Activated CD8-positive, alpha-beta memory T cell treated with anti-CD3 and anti-CD28 coated beads, Interleukin-2, amount 10 ng/mL, durations not matched to agents 7 days and 5 days (primary cell): ENCODE data around the gene KMO. TPM values are rescaled to one million over a fixed set of nuclear protein-coding genes. Genes with fewer than 3 reads are reported as not detected.

Experiments
- ATAC-seq: fragments of 150-1000 bp; cut with Tn5 transposase; one replicate; pipeline ENCODE4 v1.10.0; 2021; ENCODE audit warnings: moderate library complexity
- CTCF ChIA-PET: fragments of 350-600 bp; sonication (Branson Sonifier 250); formaldehyde crosslinking; loops from one replicate; lab custom pipeline; 2021; ENCODE audit warnings: antibody characterized with exemption; lab: Charles Lee
- DNase-seq: peaks from one replicate; pipeline ENCODE4 v3.0.0-alpha.2; 2020
- H3K27ac Mint-ChIP-seq: one replicate; pipeline ENCODE4 v1.8.0; 2021; ENCODE audit warnings: mild to moderate bottlenecking, mixed read lengths
- H3K27me3 Mint-ChIP-seq: one replicate; pipeline ENCODE4 v1.8.0; 2021; ENCODE audit warnings: mixed read lengths
- H3K36me3 Mint-ChIP-seq: one replicate; pipeline ENCODE4 v1.8.0; 2021; ENCODE audit warnings: mild to moderate bottlenecking, mixed read lengths
- H3K4me1 Mint-ChIP-seq: one replicate; pipeline ENCODE4 v1.8.0; 2021; ENCODE audit warnings: mixed read lengths
- H3K4me3 Mint-ChIP-seq: one replicate; pipeline ENCODE4 v1.8.0; 2021; ENCODE audit warnings: mild to moderate bottlenecking, moderate library complexity, mixed read lengths
- H3K9me3 Mint-ChIP-seq: one replicate; pipeline ENCODE4 v1.8.0; 2022; ENCODE audit warnings: low read depth, mixed read lengths
- total RNA-seq, 2 experiments: library from RNA; stranded (reverse); gene quantifications; one replicate each; pipeline ENCODE4 v1.2.3, GENCODE V29; 2021

KMO gene
- total RNA-seq, 2 experiments from 2014 or later: not detected

DNA sequence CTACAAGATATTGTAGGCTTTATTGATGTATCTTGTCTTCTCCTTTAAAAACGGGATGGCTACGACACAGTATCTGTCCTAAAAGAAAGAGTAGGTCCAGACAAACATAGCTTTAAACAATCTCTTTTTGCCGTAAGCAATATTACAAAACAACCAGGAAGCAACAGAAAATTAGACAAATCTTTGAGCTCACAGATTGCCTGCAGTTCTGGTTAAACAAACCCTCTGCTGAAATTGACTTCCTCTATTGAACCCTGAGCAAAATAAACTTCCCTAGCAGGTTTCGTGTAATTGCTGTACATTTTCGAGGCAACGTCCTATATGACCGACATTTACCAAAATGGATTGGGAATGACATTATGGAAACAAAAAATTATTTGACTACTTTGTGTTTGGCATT, 57.3 kb downstream of the KMO start:
- H3K9me3 Mint-ChIP-seq: no peaks in the 10 kb centered on the region
- CTCF ChIA-PET: interaction anchor here (1.3 kb wide), 1 partner anchor 16 kb away, joined by 3 read pairs; no protein-coding TSS in a partner anchor
- no peak overlapping the region for H3K27ac Mint-ChIP-seq
- H3K4me1 Mint-ChIP-seq: peaks cover 6% of the 10 kb centered on the region
- H3K4me3 Mint-ChIP-seq: no peak overlapping the region
- peaks cover 2% of the 10 kb centered on the region for H3K36me3 Mint-ChIP-seq
- H3K27me3 Mint-ChIP-seq: no peaks in the 10 kb centered on the region
- ATAC-seq (no peak), DNase-seq (no peak)

DNA sequence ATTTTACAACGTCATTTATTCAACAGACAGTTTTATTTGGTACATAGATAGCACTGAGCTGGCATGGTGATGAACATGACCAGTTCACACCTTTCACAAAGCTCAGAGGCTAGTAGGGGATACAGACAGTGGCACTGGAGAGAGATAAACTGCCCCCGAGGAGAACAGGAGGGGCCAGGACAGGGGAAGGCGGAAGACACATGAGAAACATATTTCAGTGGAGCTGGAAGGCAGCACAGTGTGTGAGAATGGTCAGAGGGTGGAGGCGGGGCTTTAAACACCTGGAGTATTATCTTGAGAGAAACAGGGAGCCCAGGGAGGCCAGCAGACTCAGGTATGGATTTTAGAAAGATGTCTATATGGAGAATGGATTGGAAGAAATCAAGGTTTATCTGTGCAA, 58.5 kb downstream of the KMO start:
- CTCF ChIA-PET: interaction anchor here (1.3 kb wide), 1 partner anchor 21 kb away, joined by 5 read pairs; no protein-coding TSS in a partner anchor
- Mint-ChIP-seq H3K36me3 (peaks cover 4% of the 10 kb centered on the region), H3K27me3 (no peaks in the 10 kb centered on the region), H3K9me3 (no peaks in the 10 kb centered on the region), H3K4me1 (peaks cover 6% of the 10 kb centered on the region), H3K4me3 (no peak overlapping the region), H3K27ac (no peak overlapping the region)
- DNase-seq (no peak), ATAC-seq (no peak)

DNA sequence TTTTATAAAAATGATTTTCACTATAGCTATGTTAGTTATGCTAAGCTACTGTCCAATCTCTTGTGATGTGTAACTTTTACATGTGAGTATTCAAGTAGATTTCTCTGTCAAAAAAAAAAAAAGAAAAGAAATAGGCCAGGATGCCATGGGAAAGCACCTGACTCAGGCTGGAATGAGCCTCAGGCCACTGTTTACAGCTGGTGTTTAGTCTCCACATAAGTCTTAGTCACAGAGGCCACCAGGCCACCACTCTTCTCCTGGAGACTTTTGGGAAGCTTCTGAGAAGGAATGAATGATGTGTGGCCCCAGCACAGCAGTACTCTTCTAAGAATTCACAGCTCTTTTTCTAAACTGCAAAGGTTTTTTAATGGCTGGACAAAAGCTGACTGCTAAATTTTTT, 59.1 kb downstream of the KMO start:
- peaks cover 5% of the 10 kb centered on the region for H3K36me3 Mint-ChIP-seq
- no peak overlapping the region for H3K27ac Mint-ChIP-seq
- no peak overlapping the region for H3K4me3 Mint-ChIP-seq
- ATAC-seq (no peak), DNase-seq (no peak)
- H3K4me1 Mint-ChIP-seq: peaks cover 6% of the 10 kb centered on the region
- H3K9me3 Mint-ChIP-seq: no peaks in the 10 kb centered on the region
- CTCF ChIA-PET: interaction anchor here (1.3 kb wide), 1 partner anchor 20 kb away, joined by 5 read pairs; no protein-coding TSS in a partner anchor
- H3K27me3 Mint-ChIP-seq: no peaks in the 10 kb centered on the region

DNA sequence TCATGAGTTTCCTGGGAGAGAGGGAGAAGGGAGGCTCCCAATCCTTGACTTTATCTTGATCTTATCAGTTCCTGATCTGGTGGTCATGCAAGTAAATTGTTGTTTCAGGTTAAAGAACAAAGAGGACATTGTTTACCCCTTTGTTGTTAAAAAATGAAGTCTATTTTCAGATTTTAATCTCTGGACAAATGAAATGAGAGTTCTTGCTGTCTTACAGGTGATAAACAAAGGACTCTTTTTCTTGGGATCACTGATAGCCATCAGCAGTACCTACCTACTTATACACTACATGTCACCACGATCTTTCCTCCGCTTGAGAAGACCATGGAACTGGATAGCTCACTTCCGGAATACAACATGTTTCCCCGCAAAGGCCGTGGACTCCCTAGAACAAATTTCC, 59.6 kb downstream of the KMO start:
- peaks cover 6% of the 10 kb centered on the region for H3K4me1 Mint-ChIP-seq
- no peak overlapping the region for H3K4me3 Mint-ChIP-seq
- H3K27ac Mint-ChIP-seq: no peak overlapping the region
- no peaks in the 10 kb centered on the region for H3K27me3 Mint-ChIP-seq
- ATAC-seq (no peak), DNase-seq (no peak)
- H3K9me3 Mint-ChIP-seq: no peaks in the 10 kb centered on the region
- H3K36me3 Mint-ChIP-seq: peaks cover 6% of the 10 kb centered on the region
- CTCF ChIA-PET: interaction anchor here (1.3 kb wide), 1 partner anchor 20 kb away, joined by 5 read pairs; no protein-coding TSS in a partner anchor

DNA sequence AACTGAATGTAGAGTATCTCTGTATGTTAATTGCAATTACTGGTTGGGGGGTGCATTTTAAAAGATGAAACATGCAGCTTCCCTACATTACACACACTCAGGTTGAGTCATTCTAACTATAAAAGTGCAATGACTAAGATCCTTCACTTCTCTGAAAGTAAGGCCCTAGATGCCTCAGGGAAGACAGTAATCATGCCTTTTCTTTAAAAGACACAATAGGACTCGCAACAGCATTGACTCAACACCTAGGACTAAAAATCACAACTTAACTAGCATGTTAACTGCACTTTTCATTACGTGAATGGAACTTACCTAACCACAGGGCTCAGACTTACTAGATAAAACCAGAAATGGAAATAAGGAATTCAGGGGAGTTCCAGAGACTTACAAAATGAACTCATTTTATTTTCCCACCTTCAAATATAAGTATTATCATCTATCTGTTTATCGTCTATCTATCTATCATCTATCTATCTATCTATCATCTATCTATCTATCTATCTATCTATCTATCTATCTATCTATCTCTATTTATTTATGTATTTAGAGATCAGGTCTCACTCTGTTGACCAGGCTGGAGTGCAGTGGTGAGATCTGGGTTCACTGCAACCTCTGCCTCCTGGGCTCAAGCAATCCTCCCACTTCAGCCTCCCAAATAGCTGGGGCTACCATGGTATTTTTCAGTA, 60.2 kb downstream of the KMO start:
- H3K27me3 Mint-ChIP-seq: no peaks in the 10 kb centered on the region
- ATAC-seq: peak; percentile 55
- no peaks in the 10 kb centered on the region for H3K9me3 Mint-ChIP-seq
- H3K4me3 Mint-ChIP-seq: no peak overlapping the region
- CTCF ChIA-PET: no interaction called here
- DNase-seq: no peak
- no peak overlapping the region for H3K27ac Mint-ChIP-seq
- peaks cover 6% of the 10 kb centered on the region for H3K36me3 Mint-ChIP-seq
- H3K4me1 Mint-ChIP-seq: peaks cover 6% of the 10 kb centered on the region

DNA sequence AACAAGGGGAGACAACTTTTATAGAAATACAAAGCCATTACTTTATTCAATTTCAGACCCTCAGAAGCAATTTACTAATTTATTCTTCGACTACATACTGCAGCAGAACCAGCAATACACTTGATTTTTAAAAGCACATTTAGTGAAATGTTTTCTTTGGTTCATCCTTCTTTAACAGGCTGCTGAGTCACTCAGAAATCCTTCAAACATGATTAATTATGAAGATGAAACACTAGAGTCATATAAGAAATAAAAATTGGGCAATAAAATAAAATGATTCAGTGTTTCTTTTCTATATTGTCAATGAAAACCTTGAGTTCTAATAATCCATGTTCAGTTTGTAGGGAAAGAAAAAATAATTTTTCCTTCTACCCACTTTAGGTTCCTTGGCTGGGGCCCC, 61.0 kb downstream of the KMO start:
- ATAC-seq: no peak
- Mint-ChIP-seq H3K27ac (no peak overlapping the region), H3K4me3 (no peak overlapping the region), H3K4me1 (peaks cover 6% of the 10 kb centered on the region), H3K27me3 (no peaks in the 10 kb centered on the region), H3K36me3 (peaks cover 6% of the 10 kb centered on the region), H3K9me3 (no peaks in the 10 kb centered on the region)
- no peak for DNase-seq
- CTCF ChIA-PET: no interaction called here

DNA sequence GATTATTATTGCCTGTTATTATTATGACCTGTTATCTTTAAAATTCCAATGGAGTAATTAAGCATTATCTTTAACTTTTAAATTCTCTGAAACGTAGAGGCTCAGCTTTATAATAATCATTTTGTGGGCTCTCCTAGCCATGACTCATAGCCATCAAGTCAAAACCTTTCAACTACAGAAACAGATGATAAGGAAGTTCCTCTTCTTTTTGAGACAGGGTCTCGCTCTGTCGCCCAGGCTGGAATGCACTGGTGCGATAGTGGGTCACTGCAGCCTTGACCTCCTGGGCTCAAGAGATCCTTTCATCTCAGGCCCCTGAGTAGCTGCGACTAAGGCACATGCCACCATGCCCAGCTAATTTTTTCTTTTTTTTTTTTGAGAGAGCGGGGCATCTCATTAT, 64.5 kb downstream of the KMO start:
- no peak overlapping the region for H3K4me3 Mint-ChIP-seq
- H3K27me3 Mint-ChIP-seq: no peaks in the 10 kb centered on the region
- no peaks in the 10 kb centered on the region for H3K9me3 Mint-ChIP-seq
- ATAC-seq: no peak
- CTCF ChIA-PET: no interaction called here
- H3K36me3 Mint-ChIP-seq: peaks cover 7% of the 10 kb centered on the region
- H3K4me1 Mint-ChIP-seq: peaks cover 7% of the 10 kb centered on the region
- DNase-seq: no peak
- no peak overlapping the region for H3K27ac Mint-ChIP-seq

DNA sequence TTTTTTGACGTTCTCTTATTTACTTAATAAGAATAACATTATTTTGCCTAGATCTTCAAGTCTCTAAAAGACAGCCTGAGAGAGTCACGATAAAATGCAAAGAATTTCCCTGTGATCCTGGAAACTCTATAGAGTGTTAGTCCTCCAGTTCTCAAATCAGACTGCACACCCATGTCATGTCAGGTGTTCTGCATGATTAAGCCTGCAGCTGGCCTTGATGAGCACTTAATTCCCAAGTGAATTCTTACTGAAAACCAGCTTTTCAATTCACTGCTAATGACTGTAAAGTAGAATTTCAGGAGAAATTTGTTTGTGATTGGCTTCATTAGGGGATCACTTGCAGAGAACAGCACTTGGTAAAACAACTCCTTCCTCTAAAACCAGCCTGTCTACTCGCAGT, 66.1 kb downstream of the KMO start:
- H3K27me3 Mint-ChIP-seq: no peaks in the 10 kb centered on the region
- CTCF ChIA-PET: interaction anchor here (1.7 kb wide), 1 partner anchor 13 kb away, joined by 10 read pairs; no protein-coding TSS in a partner anchor

DNA sequence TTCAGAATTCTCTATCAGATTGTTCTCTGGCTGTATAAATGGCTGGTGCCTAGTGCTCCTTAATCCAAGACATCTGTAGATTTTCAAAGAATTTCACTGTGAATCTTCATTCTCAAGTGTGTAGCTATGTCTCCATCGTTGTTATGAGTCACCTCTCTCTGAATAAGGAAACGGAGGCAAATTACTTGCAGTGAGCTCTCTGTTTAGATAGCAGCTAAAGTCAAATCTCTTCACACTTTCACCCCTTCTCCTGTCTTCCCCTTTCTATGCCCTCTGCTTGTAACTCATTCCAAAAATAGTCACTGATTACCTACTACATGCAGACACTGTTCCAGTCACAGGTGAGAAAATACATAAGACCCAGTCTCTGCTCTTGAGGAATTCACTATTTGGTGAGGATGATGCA, 68.3 kb downstream of the KMO start:
- Mint-ChIP-seq H3K27ac (no peak overlapping the region), H3K9me3 (no peaks in the 10 kb centered on the region), H3K27me3 (no peaks in the 10 kb centered on the region), H3K36me3 (peaks cover 5% of the 10 kb centered on the region), H3K4me3 (no peak overlapping the region), H3K4me1 (peaks cover 1% of the 10 kb centered on the region)
- ATAC-seq (no peak), DNase-seq (no peak)
- CTCF ChIA-PET: no interaction called here

More for the DNA sequence above, 66.1 kb downstream of the KMO start:
- Mint-ChIP-seq H3K4me3 (no peak overlapping the region), H3K4me1 (peaks cover 1% of the 10 kb centered on the region), H3K9me3 (no peaks in the 10 kb centered on the region), H3K27ac (no peak overlapping the region), H3K36me3 (peaks cover 7% of the 10 kb centered on the region)
- DNase-seq (no peak), ATAC-seq (no peak)

DNA sequence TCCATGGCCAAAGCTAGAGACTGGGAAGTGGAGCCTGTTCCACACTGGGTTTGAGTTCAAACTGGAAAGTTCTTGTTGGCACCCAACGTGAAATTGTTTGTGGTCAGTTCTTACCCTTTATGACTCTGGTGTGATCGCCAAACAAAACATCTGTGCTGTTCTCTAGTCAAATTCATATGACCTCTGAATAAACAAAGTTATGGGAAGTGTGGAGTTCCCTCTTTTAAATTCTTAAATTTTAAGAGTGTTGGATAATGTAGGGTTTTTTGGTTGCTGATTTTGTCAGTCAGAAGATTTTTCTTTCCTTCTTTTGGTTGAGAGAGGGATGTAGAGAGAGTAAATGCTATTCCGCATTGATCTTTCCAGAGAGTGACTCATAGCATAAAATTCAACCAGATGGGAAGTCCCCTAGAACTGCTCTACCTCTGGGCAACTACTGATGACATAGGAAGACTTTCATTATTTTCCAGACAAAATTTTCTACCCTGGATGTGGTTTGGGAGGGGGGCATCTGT, 71.6 kb downstream of the KMO start:
- Mint-ChIP-seq H3K27ac (no peak overlapping the region), H3K36me3 (peaks cover 3% of the 10 kb centered on the region), H3K9me3 (no peaks in the 10 kb centered on the region), H3K27me3 (no peaks in the 10 kb centered on the region), H3K4me3 (no peak overlapping the region), H3K4me1 (peaks cover 4% of the 10 kb centered on the region)
- no peak for DNase-seq
- no peak for ATAC-seq
- CTCF ChIA-PET: no interaction called here

DNA sequence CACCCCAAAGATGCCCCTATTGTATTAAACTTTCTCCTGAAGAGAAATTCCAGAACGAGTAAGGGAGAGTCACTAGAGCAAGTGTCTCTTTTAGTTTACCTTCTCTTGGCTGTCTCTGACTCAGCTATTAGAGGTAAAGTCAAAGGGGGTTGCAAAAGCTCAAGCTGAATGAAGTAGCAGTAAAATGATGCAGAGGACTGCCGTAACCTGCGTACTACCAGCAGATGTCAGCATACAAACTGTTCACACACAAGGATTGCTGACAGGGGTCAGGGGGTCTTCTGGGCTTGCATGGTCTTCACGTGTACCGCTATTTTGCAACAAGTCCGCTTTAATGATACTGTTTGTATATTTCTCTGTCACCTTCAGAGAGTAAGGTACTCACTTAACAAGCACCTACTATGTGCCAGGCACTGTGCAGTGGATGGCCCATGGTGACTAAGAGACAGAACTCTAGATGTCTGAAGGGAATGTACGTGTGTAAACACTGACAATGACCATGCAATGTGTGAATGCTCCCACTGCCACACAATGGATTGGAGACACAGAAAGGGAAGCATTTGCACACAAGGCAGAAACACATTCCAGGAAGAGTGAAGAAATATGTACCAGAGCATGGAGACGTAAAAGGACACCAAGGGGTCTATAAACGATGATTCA, 73.1 kb downstream of the KMO start:
- Mint-ChIP-seq H3K27ac (no peak overlapping the region), H3K27me3 (no peaks in the 10 kb centered on the region), H3K9me3 (no peaks in the 10 kb centered on the region), H3K4me3 (no peak overlapping the region), H3K36me3 (peaks cover 3% of the 10 kb centered on the region), H3K4me1 (peaks cover 5% of the 10 kb centered on the region)
- CTCF ChIA-PET: interaction anchor here (1.0 kb wide), 1 partner anchor 16 kb away, joined by 3 read pairs; no protein-coding TSS in a partner anchor
- DNase-seq: no peak
- no peak for ATAC-seq

DNA sequence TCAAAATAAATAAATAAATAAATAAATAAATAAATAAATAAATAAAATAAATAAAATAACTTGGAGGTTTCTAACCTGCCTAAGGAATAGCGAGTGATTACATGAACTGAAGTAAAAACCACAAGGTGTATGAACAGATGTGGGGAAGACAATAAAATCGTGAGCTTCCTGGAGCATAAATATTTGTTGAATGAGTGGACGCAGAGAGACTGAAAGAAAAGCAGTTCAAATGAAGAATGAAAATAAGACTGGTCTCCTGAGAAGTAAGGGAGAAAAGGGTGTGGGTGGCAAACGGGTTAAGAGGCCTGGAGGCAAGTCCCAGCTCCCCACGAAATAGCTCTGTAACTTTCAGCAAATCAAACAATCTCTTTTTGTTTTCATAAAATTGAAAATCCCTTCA, 74.4 kb downstream of the KMO start:
- ATAC-seq (no peak), DNase-seq (no peak)
- no peaks in the 10 kb centered on the region for H3K27me3 Mint-ChIP-seq
- peaks cover 4% of the 10 kb centered on the region for H3K4me1 Mint-ChIP-seq
- no peak overlapping the region for H3K27ac Mint-ChIP-seq
- H3K36me3 Mint-ChIP-seq: peaks cover 2% of the 10 kb centered on the region
- CTCF ChIA-PET: interaction anchor here (0.6 kb wide), 1 partner anchor 391 kb away, joined by 3 read pairs; no protein-coding TSS in a partner anchor
- H3K4me3 Mint-ChIP-seq: no peak overlapping the region
- no peaks in the 10 kb centered on the region for H3K9me3 Mint-ChIP-seq

DNA sequence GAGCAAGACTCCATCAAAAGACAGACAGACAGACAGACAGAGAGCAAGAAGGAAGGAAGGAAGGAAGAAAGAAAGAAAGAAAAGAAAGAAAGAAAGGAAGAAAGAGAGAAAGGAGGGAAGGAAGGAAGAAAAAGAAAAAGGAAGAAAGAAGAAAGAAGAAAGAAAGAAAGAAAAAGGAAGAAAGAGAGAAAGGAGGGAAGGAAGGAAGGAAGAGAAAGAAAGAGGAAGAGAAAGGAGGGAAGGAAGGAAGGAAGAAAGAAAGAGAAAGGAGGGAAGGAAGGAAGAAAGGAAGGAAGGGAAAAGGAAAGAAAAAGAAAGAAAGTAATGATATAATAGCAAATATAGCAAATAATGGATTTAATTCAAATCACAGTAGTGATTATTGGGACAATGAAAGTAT, 75.3 kb downstream of the KMO start:
- CTCF ChIA-PET: no interaction called here
- DNase-seq (no peak), ATAC-seq (no peak)
- Mint-ChIP-seq H3K27ac (no peak overlapping the region), H3K4me1 (peaks cover 4% of the 10 kb centered on the region), H3K4me3 (no peak overlapping the region), H3K9me3 (no peaks in the 10 kb centered on the region), H3K36me3 (peaks cover 2% of the 10 kb centered on the region), H3K27me3 (no peaks in the 10 kb centered on the region)
